Measurements from ENCODE around the gene VIPR2. TPM values are rescaled to one million over a fixed set of nuclear protein-coding genes. Genes with fewer than 3 reads are reported as not detected.

VIPR2 gene
- polyA plus RNA-seq, 1 experiment, result not detected

- ChIA-PET CTCF (interaction anchor here (0.6 kb wide), 1 partner anchor 28 kb away, joined by 3 read pairs; no protein-coding TSS in a partner anchor), POLR2A (no interaction called here)
- no peaks in the 10 kb centered on the region for H3K36me3 ChIP-seq (ENCODE audit: control insufficient read depth, insufficient read depth, low read length)
- DNase-seq (ENCODE audit: low read depth), result no peak
- no peaks in the 10 kb centered on the region for H3K27me3 ChIP-seq (ENCODE audit: control insufficient read depth, insufficient read depth, low read length)
- TF ChIP-seq, protein P1, sequence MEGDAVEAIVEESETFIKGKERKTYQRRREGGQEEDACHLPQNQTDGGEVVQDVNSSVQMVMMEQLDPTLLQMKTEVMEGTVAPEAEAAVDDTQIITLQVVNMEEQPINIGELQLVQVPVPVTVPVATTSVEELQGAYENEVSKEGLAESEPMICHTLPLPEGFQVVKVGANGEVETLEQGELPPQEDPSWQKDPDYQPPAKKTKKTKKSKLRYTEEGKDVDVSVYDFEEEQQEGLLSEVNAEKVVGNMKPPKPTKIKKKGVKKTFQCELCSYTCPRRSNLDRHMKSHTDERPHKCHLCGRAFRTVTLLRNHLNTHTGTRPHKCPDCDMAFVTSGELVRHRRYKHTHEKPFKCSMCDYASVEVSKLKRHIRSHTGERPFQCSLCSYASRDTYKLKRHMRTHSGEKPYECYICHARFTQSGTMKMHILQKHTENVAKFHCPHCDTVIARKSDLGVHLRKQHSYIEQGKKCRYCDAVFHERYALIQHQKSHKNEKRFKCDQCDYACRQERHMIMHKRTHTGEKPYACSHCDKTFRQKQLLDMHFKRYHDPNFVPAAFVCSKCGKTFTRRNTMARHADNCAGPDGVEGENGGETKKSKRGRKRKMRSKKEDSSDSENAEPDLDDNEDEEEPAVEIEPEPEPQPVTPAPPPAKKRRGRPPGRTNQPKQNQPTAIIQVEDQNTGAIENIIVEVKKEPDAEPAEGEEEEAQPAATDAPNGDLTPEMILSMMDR (IDR thresholded peaks at IDR 0.05; ENCODE audit: insufficient read depth, low read depth, low read length), result no peak
- H3K4me3 ChIP-seq (ENCODE audit: low read depth, low read length), result no peak overlapping the region
Observed at GRCh38 chr7:159046300-159046699, 98.4 kb downstream of the VIPR2 start.

DNA sequence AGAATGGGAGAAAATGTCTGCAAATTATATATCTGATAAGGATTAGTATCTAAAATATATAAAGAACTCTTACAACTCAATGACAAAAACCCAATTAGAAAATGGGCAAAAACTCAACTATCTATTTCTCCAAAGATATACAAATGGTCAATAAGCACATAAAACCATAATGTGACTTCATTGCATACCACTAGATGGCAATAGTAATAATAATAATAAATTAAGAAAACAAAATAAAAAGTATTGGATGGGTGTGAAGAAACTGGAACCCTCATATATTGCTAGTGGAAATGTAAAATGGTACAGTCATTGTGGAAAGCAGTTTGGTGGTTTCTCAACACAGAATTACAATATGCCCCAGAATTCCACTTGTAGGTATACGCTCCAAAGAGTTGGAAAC lies 98.8 kb downstream of the VIPR2 start:
- ChIA-PET CTCF (interaction anchor here (0.6 kb wide), 1 partner anchor 28 kb away, joined by 3 read pairs; no protein-coding TSS in a partner anchor), POLR2A (no interaction called here)
- no peak overlapping the region for H3K4me3 ChIP-seq (ENCODE audit: low read depth, low read length)
- H3K36me3 ChIP-seq (ENCODE audit: control insufficient read depth, insufficient read depth, low read length), result no peaks in the 10 kb centered on the region
- DNase-seq (ENCODE audit: low read depth), result no peak
- TF ChIP-seq, protein P1 (IDR thresholded peaks at IDR 0.05; ENCODE audit: insufficient read depth, low read depth, low read length), result no peak
- no peaks in the 10 kb centered on the region for H3K27me3 ChIP-seq (ENCODE audit: control insufficient read depth, insufficient read depth, low read length)

DNA sequence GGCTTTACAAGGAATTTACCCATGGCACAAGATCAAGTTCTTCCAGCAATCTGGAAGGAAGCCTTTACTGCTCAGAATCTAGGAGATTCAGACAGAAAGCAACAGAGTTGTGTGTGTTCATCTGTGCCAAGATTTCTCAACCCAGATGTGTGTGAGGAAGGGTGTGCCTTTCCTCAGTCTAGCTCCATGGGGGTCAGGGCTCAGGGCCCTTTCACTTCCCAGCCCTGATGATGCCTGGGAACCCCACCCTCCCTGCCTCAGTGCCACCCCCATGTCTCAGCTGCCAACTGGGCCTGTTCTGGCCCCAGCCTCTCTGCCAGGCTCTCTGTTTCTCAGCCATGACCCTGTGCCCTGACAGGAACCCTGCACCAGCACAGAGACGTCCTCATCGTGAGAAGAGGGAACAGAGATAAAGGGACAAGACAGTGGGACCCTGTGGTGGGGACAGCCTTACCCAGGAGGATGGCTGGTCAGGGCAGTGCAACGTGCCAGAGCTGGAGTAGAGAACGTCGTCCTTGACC lies 102.0 kb downstream of the VIPR2 start:
- no peak for DNase-seq (ENCODE audit: low read depth)
- Histone ChIP-seq H3K27me3 (ENCODE audit: control insufficient read depth, insufficient read depth, low read length) (no peaks in the 10 kb centered on the region), H3K36me3 (ENCODE audit: control insufficient read depth, insufficient read depth, low read length) (no peaks in the 10 kb centered on the region), H3K4me3 (ENCODE audit: low read depth, low read length) (no peak overlapping the region)
- CTCF ChIA-PET, result no interaction called here
- TF ChIP-seq, protein P1 (IDR thresholded peaks at IDR 0.05; ENCODE audit: insufficient read depth, low read depth, low read length), result no peak
- POLR2A ChIA-PET, result no interaction called here

GRCh38 chr7:159042103-159042502 lies 102.6 kb downstream of the VIPR2 start:
- DNase-seq (ENCODE audit: low read depth), result no peak
- CTCF ChIA-PET, result no interaction called here
- TF ChIP-seq, protein P1 (IDR thresholded peaks at IDR 0.05; ENCODE audit: insufficient read depth, low read depth, low read length), result no peak
- POLR2A ChIA-PET, result no interaction called here
- H3K36me3 ChIP-seq (ENCODE audit: control insufficient read depth, insufficient read depth, low read length), result no peaks in the 10 kb centered on the region
- no peaks in the 10 kb centered on the region for H3K27me3 ChIP-seq (ENCODE audit: control insufficient read depth, insufficient read depth, low read length)
- H3K4me3 ChIP-seq (ENCODE audit: low read depth, low read length), result no peak overlapping the region

- DNase-seq (ENCODE audit: low read depth), result no peak
- no peaks in the 10 kb centered on the region for H3K36me3 ChIP-seq (ENCODE audit: control insufficient read depth, insufficient read depth, low read length)
- no peaks in the 10 kb centered on the region for H3K27me3 ChIP-seq (ENCODE audit: control insufficient read depth, insufficient read depth, low read length)
- POLR2A ChIA-PET, result no interaction called here
- TF ChIP-seq, protein P1 (IDR thresholded peaks at IDR 0.05; ENCODE audit: insufficient read depth, low read depth, low read length), result no peak
- CTCF ChIA-PET, result no interaction called here
- no peak overlapping the region for H3K4me3 ChIP-seq (ENCODE audit: low read depth, low read length)
Observed at GRCh38 chr7:159040912-159041711, 103.6 kb downstream of the VIPR2 start.
